Measurements from ENCODE around the gene UBE2E1.
A peak's percentile ranks its signal among the peaks of the same experiment; 100 is the strongest.

UBE2E1 gene

DNA sequence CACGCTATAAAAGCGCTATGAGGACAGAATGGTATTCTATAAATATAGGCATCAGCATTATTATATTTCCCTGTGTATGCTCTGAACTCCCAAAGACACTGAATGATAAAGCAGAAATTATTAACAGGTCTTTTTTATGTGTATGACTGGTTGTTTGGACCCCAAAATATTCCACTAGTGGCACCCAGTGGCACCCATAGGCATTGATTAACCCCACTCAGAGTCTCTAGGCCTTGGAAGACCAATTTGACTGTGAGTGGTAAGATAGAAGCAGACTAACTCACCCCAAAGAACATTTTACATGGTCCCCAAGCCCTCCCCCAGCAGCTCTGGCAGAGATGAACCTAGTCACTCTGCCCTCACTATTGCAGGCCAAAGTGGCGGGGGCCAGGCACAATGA lies 45.4 kb upstream of the UBE2E1 start:
- peak overlapping the region; percentile 62 for H3K4me2 ChIP-seq (ENCODE audit: low read length)

DNA sequence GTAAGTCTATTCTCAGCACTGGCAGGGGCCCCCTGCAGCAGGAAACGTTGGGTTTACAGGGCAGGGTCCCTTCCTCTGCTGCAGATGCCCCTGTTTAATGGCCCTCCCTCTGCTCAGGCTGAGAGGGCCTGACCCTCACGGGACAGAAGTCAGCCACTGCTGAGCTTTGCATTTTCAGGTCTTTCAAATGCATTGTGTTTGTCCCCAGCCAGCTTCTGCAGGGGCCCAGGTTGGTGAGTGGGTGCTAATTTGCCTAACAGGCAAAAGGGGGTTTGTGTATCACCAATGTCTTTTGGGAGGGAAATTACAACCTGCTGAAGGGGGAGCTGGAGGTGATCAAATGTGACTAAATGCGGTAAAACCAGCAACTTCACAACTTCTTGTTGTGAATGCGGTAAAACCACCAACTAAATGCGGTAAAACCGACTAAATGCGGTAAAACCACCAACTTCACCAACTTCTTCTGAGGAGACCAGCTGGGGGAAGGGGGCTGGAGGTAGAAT lies 44.8 kb upstream of the UBE2E1 start:
- no peaks in the 10 kb centered on the region for H3K27me3 ChIP-seq (ENCODE audit: insufficient read depth, low read length)
- H3K9me2 ChIP-seq (ENCODE audit: low read depth, low read length), result no peaks in the 10 kb centered on the region
- H4K20me1 ChIP-seq (ENCODE audit: insufficient read depth, low read length), result no peaks in the 10 kb centered on the region
- H3K4me1 ChIP-seq (ENCODE audit: insufficient read depth, low read length, severe bottlenecking), result peaks cover 64% of the 10 kb centered on the region
- peak overlapping the region; percentile 90 for H3K27ac ChIP-seq (ENCODE audit: low read depth, low read length, poor library complexity, severe bottlenecking)
- no peak overlapping the region for H2AFZ ChIP-seq (ENCODE audit: low read length)
- no peaks in the 10 kb centered on the region for H3K36me3 ChIP-seq (ENCODE audit: insufficient read depth, low read length)
- TF ChIP-seq, protein P1, sequence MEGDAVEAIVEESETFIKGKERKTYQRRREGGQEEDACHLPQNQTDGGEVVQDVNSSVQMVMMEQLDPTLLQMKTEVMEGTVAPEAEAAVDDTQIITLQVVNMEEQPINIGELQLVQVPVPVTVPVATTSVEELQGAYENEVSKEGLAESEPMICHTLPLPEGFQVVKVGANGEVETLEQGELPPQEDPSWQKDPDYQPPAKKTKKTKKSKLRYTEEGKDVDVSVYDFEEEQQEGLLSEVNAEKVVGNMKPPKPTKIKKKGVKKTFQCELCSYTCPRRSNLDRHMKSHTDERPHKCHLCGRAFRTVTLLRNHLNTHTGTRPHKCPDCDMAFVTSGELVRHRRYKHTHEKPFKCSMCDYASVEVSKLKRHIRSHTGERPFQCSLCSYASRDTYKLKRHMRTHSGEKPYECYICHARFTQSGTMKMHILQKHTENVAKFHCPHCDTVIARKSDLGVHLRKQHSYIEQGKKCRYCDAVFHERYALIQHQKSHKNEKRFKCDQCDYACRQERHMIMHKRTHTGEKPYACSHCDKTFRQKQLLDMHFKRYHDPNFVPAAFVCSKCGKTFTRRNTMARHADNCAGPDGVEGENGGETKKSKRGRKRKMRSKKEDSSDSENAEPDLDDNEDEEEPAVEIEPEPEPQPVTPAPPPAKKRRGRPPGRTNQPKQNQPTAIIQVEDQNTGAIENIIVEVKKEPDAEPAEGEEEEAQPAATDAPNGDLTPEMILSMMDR (IDR thresholded peaks at IDR 0.05; ENCODE audit: low read length), result no peak
- no peak for TF ChIP-seq EZH2 (IDR thresholded peaks at IDR 0.05; ENCODE audit: borderline replicate concordance, low read length)
- H3K4me3 ChIP-seq (ENCODE audit: low read depth, low read length, poor library complexity, severe bottlenecking), result no peak overlapping the region
- peak overlapping the region; percentile 62 for H3K4me2 ChIP-seq (ENCODE audit: low read length)
- 0 out of 2 replicates have a peak, but pooled peaks cover 6% of the 10 kb centered on the region for H3F3A ChIP-seq (ENCODE audit: insufficient read depth, low read length)
- H3K9ac ChIP-seq (ENCODE audit: low read length), result peak overlapping the region; percentile 39
- no peaks in the 10 kb centered on the region for H3K9me3 ChIP-seq (ENCODE audit: low read length)
- no peaks in the 10 kb centered on the region for H3K79me2 ChIP-seq (ENCODE audit: insufficient read depth, low read length)

More for the DNA sequence above, 45.4 kb upstream of the UBE2E1 start:
- H3K36me3 ChIP-seq (ENCODE audit: insufficient read depth, low read length), result no peaks in the 10 kb centered on the region
- H3K27ac ChIP-seq (ENCODE audit: low read depth, low read length, poor library complexity, severe bottlenecking), result peak overlapping the region; percentile 90
- 0 out of 2 replicates have a peak, but pooled peaks cover 6% of the 10 kb centered on the region for H3F3A ChIP-seq (ENCODE audit: insufficient read depth, low read length)
- H4K20me1 ChIP-seq (ENCODE audit: insufficient read depth, low read length), result no peaks in the 10 kb centered on the region
- peaks cover 67% of the 10 kb centered on the region for H3K4me1 ChIP-seq (ENCODE audit: insufficient read depth, low read length, severe bottlenecking)
- no peaks in the 10 kb centered on the region for H3K79me2 ChIP-seq (ENCODE audit: insufficient read depth, low read length)
- H3K9ac ChIP-seq (ENCODE audit: low read length), result peak overlapping the region; percentile 39
- H2AFZ ChIP-seq (ENCODE audit: low read length), result no peak overlapping the region
- no peak for TF ChIP-seq EZH2 (IDR thresholded peaks at IDR 0.05; ENCODE audit: borderline replicate concordance, low read length)
- TF ChIP-seq, protein P1 (IDR thresholded peaks at IDR 0.05; ENCODE audit: low read length), result 0 out of 2 replicates have a peak, but pooled peaks have one; percentile 6
- no peaks in the 10 kb centered on the region for H3K9me3 ChIP-seq (ENCODE audit: low read length)
- H3K27me3 ChIP-seq (ENCODE audit: insufficient read depth, low read length), result no peaks in the 10 kb centered on the region
- no peak overlapping the region for H3K4me3 ChIP-seq (ENCODE audit: low read depth, low read length, poor library complexity, severe bottlenecking)
- no peaks in the 10 kb centered on the region for H3K9me2 ChIP-seq (ENCODE audit: low read depth, low read length)

DNA sequence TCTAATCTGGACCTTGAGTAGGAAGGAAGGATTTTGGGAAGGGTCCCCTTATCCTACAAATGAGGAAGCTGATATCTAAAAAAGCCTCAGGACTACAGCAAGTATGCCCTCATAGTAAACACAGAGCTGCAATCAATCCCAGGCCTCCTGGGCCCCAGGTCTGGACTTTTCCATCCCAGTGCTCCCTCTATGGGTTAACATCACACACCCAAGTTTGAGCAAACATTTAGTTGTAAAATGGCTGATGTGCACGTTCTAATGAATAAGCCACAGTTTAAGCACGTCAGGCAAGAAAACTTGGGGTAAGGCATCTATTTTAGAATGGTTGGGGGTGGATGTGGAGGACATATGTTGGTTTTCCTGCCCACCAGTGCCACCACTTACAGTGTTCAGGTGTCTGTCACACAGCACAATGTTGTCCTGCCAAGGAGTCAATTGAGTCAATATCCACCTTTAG lies 44.3 kb upstream of the UBE2E1 start:
- Histone ChIP-seq H3K9me3 (ENCODE audit: low read length) (no peaks in the 10 kb centered on the region), H3K9ac (ENCODE audit: low read length) (peak overlapping the region; percentile 11; the same call in 1 of the 2 replicates), H3K4me2 (ENCODE audit: low read length) (peak overlapping the region; percentile 62; the same call in 1 of the 2 replicates), H3K9me2 (ENCODE audit: low read depth, low read length) (no peaks in the 10 kb centered on the region), H3K27ac (ENCODE audit: low read depth, low read length, poor library complexity, severe bottlenecking) (peak overlapping the region; percentile 90), H3K79me2 (ENCODE audit: insufficient read depth, low read length) (no peaks in the 10 kb centered on the region), H3K4me3 (ENCODE audit: low read depth, low read length, poor library complexity, severe bottlenecking) (no peak overlapping the region), H2AFZ (ENCODE audit: low read length) (no peak overlapping the region), H3F3A (ENCODE audit: insufficient read depth, low read length) (0 out of 2 replicates have a peak, but pooled peaks cover 6% of the 10 kb centered on the region), H3K27me3 (ENCODE audit: insufficient read depth, low read length) (no peaks in the 10 kb centered on the region), H3K36me3 (ENCODE audit: insufficient read depth, low read length) (no peaks in the 10 kb centered on the region), H3K4me1 (ENCODE audit: insufficient read depth, low read length, severe bottlenecking) (peaks cover 59% of the 10 kb centered on the region), H4K20me1 (ENCODE audit: insufficient read depth, low read length) (no peaks in the 10 kb centered on the region)
- TF ChIP-seq, protein P1 (IDR thresholded peaks at IDR 0.05; ENCODE audit: low read length), result peak; percentile 53
- TF ChIP-seq EZH2 (IDR thresholded peaks at IDR 0.05; ENCODE audit: borderline replicate concordance, low read length), result no peak
